Type B pancreatic cell (in vitro differentiated cells): ENCODE results near the gene MREG. TPM values are rescaled to one million over a fixed set of nuclear protein-coding genes. Genes with fewer than 3 reads are reported as not detected.

Experiments
- DNase-seq: peaks from one replicate; pipeline ENCODE4 v3.0.0; 2021; ENCODE audit warnings: mixed read lengths; ENCODE audit not compliant: unreplicated experiment; ENCODE audit errors: extremely low spot score
- H3K27ac Mint-ChIP-seq: 2 replicates; pipeline ENCODE4 v1.8.0; 2021; ENCODE audit warnings: mild to moderate bottlenecking, mixed read lengths
- H3K27me3 Mint-ChIP-seq: 2 replicates; pipeline ENCODE4 v1.8.0; 2021; ENCODE audit warnings: mixed read lengths
- H3K36me3 Mint-ChIP-seq: 2 replicates; pipeline ENCODE4 v1.8.0; 2021; ENCODE audit warnings: mixed read lengths
- H3K4me1 Mint-ChIP-seq: one replicate; pipeline ENCODE4 v1.8.0; 2021; ENCODE audit warnings: mixed read lengths; ENCODE audit not compliant: unreplicated experiment
- H3K4me3 Mint-ChIP-seq: 2 replicates; pipeline ENCODE4 v1.8.0; 2021; ENCODE audit warnings: mild to moderate bottlenecking, mixed read lengths
- H3K9me3 Mint-ChIP-seq: 2 replicates; pipeline ENCODE4 v1.8.0; 2021; ENCODE audit warnings: mixed read lengths
- total RNA-seq: library from RNA; stranded (reverse); gene quantifications from 2 replicates; pipeline ENCODE4 v1.2.1, GENCODE V29; 2021; ENCODE audit warnings: low replicate concordance
- TF ChIP-seq, protein P1 (sequence below): fragments of 200-600 bp; sonication (generic); conservative IDR thresholded peaks from 2 replicates; pipeline ENCODE4 v1.5.0; 2021; ENCODE audit warnings: antibody characterized with exemption, mild to moderate bottlenecking

The MREG gene
- total RNA-seq, 1 donor from 2014 or later, result 15.7 TPM

DNA sequence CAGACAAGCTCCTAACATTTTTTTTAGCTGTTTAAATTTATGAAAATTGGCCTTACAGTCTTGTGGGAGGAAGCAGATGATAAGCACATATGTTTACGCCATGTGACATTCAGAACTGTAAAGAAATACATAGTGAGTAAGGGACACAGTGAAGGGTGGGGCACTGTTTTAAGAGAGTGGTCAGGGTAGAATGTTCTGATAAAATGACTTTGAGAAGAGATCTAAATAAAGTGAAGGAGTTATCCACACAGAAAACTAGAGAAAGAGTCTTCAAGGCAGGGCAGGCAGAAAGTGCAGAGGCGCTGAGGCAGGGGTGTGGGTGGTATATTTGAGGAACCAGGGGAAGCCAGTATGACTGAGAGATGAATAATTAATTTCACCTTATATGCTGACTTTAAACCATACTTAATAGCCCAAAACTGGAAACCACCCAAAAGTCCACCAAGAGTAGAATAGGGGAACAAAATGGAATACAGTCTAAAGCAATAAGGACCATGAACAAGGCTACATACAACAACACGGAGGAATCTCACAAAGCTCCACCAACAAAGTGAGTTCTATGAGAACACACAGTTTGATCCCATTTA lies 8.6 kb downstream of the MREG start:
- no peaks in the 10 kb centered on the region for H3K9me3 Mint-ChIP-seq
- H3K4me1 Mint-ChIP-seq, result peaks cover 21% of the 10 kb centered on the region
- TF ChIP-seq, protein P1, sequence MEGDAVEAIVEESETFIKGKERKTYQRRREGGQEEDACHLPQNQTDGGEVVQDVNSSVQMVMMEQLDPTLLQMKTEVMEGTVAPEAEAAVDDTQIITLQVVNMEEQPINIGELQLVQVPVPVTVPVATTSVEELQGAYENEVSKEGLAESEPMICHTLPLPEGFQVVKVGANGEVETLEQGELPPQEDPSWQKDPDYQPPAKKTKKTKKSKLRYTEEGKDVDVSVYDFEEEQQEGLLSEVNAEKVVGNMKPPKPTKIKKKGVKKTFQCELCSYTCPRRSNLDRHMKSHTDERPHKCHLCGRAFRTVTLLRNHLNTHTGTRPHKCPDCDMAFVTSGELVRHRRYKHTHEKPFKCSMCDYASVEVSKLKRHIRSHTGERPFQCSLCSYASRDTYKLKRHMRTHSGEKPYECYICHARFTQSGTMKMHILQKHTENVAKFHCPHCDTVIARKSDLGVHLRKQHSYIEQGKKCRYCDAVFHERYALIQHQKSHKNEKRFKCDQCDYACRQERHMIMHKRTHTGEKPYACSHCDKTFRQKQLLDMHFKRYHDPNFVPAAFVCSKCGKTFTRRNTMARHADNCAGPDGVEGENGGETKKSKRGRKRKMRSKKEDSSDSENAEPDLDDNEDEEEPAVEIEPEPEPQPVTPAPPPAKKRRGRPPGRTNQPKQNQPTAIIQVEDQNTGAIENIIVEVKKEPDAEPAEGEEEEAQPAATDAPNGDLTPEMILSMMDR, result no peak
- no peaks in the 10 kb centered on the region for H3K27me3 Mint-ChIP-seq
- peaks cover 1% of the 10 kb centered on the region for H3K36me3 Mint-ChIP-seq
- no peak for DNase-seq
- no peak overlapping the region for H3K4me3 Mint-ChIP-seq
- no peak overlapping the region for H3K27ac Mint-ChIP-seq

DNA sequence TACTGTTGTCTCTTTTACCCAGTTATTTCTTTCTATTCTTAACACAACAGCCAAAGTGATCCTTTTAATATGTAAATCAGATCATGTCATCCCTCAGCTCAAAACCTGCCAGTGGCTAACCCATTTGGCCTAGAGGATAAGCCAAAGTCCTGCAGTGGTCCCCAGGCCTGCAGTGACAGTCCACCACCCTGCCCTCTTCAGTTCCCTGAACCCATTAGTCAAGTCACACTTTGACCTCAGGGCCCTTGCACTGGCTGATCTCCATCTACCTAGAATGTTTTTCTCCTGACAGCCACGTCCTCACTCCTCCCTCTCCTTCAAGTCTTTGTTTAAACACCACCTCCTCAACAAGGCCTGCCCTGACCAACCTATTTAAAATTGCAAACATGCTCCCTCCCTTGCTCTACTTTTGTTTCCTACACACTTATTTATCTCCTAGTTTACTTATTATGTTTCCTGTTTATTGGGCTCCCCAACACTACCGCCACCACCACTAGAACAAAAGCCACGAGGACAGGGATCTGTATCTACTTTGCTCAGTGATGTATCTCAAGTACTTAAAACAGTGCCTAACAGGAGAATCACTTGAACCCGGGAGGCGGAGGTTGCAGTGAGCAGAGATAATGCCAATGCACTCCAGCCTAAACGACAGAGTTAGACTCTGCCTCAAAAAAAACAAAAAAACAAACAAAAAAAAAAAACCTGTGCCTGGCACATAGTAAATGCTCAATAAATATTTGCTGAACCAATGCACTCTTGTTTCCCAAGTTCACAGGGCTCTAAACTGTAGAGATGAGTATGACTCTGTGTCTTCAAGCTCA lies 9.3 kb downstream of the MREG start:
- Mint-ChIP-seq H3K9me3 (no peaks in the 10 kb centered on the region), H3K4me1 (peaks cover 21% of the 10 kb centered on the region), H3K36me3 (no peaks in the 10 kb centered on the region), H3K4me3 (no peak overlapping the region), H3K27ac (peak overlapping the region; percentile 9), H3K27me3 (no peaks in the 10 kb centered on the region)
- DNase-seq, result no peak
- TF ChIP-seq, protein P1, result no peak

DNA sequence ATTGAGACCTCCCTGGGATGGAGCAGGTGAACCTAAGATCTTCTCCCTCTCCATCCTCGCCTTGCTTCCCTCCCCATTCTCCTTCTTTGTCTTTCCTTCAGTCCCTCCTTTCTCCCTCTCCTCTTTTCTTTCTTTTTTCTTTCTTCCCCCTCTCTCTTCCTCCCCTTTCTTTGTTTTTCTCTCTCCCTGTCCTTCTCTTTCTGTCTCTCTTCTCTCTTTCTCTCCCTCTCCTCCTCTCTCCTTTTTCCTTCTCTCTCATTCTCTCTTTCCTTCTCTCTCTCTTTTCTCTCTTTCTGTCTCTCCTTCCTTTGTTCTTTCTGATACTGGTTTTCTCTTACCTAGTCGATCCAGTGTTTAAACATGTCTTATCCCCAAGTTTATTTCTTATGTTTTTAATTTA lies 10.7 kb downstream of the MREG start:
- Mint-ChIP-seq H3K27me3 (no peaks in the 10 kb centered on the region), H3K9me3 (no peaks in the 10 kb centered on the region), H3K4me1 (peaks cover 21% of the 10 kb centered on the region), H3K27ac (peak overlapping the region; percentile 70), H3K36me3 (no peaks in the 10 kb centered on the region), H3K4me3 (peak overlapping the region; percentile 21)
- no peak for DNase-seq
- TF ChIP-seq, protein P1, result no peak

DNA sequence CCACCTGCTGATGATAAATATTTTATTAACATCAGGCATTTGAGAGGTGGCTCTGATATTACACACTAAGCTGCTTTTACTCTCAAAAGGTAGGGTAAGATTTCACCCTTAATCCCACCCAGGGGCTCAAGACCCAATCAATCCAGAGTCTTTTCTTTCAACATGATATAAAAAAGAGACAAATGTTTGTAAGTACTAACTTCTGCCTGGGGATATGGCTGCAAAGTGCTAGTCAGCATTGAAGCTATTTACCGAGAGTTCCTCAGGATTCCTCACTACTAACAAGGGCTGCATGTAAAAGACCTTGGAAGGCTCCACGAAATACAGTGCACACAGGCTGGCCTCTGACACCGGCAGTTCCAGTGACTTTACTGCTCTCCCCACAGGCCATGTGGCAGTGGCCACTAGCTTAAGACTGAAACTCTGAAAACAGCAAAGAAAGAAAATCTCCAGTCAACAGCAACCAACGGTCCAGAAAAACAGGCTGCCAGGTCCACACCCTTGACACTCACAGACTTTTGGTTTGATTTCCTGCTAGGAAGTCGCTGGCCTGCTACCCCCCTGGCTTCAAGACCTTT lies 11.2 kb downstream of the MREG start:
- TF ChIP-seq, protein P1, result no peak
- H3K4me3 Mint-ChIP-seq, result peak overlapping the region; percentile 21

DNA sequence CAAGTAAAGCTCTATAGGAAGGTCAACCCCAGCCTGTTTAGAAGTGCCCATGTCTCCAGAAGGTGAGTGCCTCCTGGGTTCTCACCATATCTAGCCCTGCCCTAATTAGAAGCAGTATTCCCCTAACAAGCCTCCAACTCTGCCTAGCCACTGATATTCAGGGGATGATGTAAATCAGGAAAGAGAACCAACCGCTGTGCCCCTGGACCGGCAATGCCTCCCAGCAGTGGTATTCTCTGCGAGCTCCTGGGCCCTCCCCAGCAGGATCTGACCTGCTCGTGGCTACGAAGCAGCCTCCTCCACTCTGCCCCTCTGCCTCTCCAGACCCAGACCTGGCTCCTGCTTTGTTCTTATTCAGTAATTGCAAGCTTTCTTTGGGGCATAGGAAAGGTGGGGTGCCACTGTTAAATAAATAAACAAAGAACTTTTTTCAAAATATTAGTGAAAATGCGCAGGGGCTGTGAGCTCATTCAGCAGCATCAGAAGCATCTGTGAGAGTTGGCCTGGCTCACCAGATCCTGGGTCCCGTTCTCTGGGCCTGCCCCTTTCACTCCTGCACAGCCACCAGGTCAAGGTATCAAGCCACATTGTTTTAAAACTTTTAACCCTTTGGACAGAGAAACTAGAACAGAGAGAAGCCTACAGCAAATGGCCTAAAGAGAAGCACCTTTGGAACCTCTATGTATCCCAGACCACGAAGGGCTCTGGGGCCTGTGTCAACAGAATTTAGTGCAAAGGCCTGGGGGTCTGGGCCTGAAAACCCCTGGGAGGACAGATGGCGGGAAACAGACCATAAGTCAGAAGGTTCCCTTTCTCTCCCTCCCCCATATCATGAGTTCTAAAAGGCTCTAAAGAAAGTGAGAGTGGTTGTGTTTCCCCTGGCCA lies 11.9 kb downstream of the MREG start:
- no peaks in the 10 kb centered on the region for H3K27me3 Mint-ChIP-seq
- no peaks in the 10 kb centered on the region for H3K9me3 Mint-ChIP-seq
- TF ChIP-seq, protein P1, result no peak
- no peak overlapping the region for H3K4me3 Mint-ChIP-seq
- no peak overlapping the region for H3K27ac Mint-ChIP-seq
- DNase-seq, result no peak
- no peaks in the 10 kb centered on the region for H3K36me3 Mint-ChIP-seq
- peaks cover 21% of the 10 kb centered on the region for H3K4me1 Mint-ChIP-seq

More for the DNA sequence above, 11.2 kb downstream of the MREG start:
- DNase-seq, result no peak
- Mint-ChIP-seq H3K9me3 (no peaks in the 10 kb centered on the region), H3K4me1 (peaks cover 21% of the 10 kb centered on the region), H3K27ac (peak overlapping the region; percentile 70), H3K27me3 (no peaks in the 10 kb centered on the region), H3K36me3 (no peaks in the 10 kb centered on the region)
